GM18507 (cell line): ENCODE data around the gene CST3.
A peak's percentile ranks its signal among the peaks of the same experiment; 100 is the strongest.
"Not testable (repeated sequence)": the region's sequence is repeated elsewhere in the genome, so short reads cannot be mapped to it uniquely, and the experiment has no call there.

Source experiments
- DNase-seq: peaks from one replicate; pipeline ENCODE4 v3.0.0; 2011; ENCODE audit warnings: low read depth; ENCODE audit not compliant: insufficient read length; ENCODE audit errors: extremely low spot score
- FAIRE-seq: peaks from 2 replicates; lab custom pipeline; 2011; peaks lifted over from hg19 to GRCh38; lab: Jason Lieb, UNC

The CST3 gene

DNA sequence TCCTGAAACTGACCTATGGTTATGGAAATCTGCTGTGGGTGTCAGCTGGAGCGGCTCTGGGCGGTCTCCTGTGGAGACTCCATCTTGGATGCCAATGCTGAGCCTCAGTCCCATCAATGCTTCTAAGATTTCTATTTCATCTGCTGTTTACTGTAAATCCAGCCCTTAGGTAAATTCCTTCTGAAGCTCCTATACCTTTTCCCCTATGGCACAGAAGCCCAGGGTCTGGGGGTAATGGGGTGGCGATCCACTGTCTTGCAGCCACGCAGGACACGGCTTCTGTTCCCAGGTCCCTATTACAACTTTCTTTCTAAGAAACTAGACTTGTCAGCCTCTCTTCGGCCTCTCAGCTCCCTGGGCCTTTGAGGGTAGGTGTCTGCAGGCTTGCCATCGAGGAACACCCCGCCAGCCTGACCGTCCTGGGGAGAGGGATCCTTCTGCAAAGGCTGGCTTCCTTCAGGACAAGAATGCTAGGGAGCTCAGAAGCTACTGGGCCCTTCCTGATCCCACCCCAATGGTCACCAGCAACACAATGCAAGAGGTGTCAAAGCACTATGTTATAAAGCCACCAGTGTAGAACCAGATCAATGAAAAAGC, 6.4 kb downstream of the CST3 start:
- FAIRE-seq (no peak), DNase-seq (no peak)

DNA sequence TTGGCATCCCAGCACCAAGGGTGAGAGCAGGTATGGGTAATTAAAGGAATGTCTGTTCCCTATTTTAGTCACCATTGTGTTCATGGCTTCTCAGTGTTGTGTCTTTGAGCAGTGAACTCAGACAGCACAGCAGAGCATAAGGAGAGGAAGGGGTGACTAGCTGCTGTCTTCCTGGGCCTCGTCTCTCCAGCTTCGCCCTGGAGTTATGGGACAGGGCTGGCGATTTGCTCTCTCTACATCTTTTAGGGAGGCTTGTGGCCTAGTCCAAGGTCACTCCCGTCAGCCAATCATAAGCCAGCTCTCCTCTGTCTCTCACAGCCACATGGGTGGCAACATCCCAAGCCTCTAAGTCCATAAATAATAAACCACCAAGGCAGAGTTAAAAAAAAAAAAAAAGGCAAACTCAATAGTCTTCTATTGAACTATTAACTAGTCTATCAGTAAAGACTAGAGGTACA, 7.3 kb downstream of the CST3 start:
- no peak for DNase-seq
- FAIRE-seq, result no peak

- FAIRE-seq (no peak), DNase-seq (no peak)
Observed at GRCh38 chr20:23629542-23630391, 8.0 kb downstream of the CST3 start.

GRCh38 chr20:23629017-23629541, 8.7 kb downstream of the CST3 start:
- no peak for FAIRE-seq
- DNase-seq, result no peak

GRCh38 chr20:23628402-23629016, 9.2 kb downstream of the CST3 start:
- FAIRE-seq (no peak), DNase-seq (no peak)

DNA sequence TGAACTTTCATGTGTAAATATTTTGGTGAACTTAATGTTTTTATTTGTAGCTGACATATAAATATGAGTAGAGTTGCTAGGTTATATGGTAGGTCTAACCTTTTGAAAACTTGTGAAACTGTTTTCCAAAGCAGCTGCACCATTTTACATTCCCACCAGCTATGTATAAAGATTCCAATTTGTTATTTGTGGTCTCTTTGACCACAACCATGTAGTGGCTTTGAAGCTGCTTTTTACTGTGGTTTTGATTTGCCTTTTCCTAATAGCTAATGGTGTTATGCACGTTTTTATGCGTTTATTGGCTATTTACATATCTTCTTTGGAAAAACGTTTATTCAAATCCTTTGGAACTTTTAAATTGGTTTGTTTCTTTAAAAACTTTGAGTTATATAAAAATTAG, 10.3 kb downstream of the CST3 start:
- no peak for FAIRE-seq
- DNase-seq, result no peak

DNA sequence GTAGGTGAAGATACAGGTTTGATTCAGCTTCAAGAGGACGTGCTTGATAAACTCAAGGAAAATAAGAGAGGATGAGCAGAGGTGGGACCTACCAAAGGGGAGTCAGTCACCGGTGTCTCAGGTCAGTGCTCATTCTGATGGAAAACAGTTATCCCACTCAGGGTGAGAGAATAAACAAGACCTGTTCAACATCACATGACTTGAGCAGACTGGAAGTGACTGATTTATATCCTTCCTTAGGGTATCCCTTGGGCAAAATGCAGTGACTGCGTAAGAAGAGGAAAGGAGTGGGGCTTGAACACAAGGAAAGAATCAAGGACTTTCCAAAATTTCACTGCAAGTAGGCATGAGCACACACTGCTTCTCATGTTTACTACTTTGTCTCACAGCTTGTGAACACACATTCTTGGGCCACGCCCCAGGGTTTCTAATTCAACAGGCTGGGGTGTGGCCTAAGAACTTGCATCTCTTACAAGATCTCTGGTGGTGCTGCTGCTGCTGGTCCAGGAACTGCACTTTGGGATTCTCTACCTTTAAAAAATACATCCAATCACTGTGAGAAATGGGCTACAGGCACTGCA, 11.6 kb downstream of the CST3 start:
- no peak for DNase-seq
- FAIRE-seq, result no peak

DNA sequence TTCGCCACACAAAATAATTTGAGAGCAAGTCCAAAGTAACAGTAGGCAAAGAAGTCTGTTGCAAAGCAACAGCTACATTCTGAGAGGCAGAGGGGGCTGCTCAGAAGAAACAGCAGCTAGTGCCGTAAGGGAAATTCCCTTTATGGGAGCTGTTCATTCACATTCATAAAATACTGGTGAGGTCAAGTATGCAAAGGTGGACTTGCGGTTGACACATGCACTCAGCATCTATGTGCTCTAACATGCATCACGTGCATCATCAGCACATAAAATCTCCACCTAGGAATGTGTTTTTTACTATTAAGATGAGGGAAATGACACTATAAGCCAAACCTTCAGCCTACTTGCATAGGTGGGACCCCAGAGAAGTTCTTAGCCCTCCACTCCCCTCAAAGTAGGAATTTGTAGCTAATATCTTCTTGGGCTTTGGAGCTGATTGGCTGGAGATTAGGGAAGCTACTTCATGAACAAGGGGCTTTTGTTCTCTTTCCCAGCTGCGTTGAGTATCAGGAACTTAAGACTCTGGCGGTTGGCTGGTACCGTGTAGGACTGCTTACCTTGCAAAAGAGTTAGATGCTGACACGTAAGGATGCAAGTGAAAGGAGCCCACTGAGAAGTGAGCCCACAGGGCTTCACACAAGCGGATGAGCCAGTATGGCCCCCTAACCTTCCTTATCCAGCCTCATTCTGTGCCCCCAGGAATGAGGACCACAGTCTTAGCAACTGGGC, 12.4 kb downstream of the CST3 start:
- DNase-seq, result no peak
- FAIRE-seq, result peak; percentile 21

DNA sequence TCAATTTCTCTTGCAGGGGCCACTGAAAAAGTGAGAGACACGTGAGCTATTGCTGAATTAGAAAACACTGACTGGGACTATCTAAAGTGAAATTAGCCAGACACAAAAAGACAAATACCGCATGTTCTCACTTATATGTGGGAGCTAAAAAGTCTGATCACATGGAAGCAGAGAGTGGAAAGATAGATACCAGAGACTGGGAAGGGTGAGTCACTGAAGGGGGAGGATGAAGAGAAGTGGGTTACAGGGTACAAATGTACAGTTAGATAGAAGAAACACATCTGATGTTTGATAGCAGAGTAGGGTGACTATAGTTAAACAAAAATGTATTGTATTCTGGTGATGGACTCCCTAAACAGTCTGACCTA, 13.4 kb downstream of the CST3 start:
- no peak for DNase-seq
- no peak for FAIRE-seq

- FAIRE-seq, result no peak
- DNase-seq, result no peak
Observed at GRCh38 chr20:23623666-23624323, 14.0 kb downstream of the CST3 start.

DNA sequence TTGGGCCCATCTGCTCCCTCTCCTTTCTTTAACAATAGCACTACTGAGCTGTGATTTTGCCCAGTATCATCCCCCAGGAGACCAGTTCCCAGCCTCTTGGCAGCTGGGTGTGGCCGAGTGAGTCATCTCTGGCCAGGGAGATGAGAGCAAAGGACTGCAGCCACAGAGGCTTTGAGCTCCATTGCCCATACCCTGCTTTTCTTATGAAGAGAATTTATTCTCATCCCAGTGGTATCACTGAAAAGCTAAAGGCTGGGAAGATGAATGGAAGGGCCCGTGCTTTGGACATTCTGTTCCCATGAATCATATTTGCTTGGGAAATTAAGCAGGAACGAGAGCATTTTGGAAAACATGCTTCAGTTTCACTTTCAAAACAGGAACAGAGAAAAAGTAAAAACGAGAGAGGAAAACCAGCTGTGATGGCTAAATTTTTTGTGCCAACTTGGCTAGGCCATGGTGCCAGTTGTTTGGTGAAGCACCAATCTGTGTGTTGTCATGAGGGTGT, 14.9 kb downstream of the CST3 start:
- FAIRE-seq (peak; percentile 29), DNase-seq (no peak)

DNA sequence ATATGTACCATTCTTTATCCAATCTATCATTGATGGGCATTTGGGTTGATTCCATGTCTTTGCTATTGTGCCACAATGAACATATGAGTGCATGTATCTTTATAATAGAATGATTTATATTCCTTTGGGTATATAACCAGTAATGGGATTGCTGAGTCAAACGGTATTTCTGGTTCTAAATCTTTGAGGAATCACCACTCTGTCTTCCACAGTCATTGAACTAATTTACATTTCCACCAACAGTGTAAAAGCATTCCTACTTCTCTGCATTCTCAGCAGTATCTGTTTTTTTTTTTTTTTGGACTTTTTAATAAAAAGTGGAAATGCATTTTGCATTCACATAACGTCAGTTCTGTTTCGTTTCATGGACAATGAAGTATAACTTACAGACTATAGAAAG, 15.4 kb downstream of the CST3 start:
- not testable (repeated sequence) for DNase-seq, FAIRE-seq

DNA sequence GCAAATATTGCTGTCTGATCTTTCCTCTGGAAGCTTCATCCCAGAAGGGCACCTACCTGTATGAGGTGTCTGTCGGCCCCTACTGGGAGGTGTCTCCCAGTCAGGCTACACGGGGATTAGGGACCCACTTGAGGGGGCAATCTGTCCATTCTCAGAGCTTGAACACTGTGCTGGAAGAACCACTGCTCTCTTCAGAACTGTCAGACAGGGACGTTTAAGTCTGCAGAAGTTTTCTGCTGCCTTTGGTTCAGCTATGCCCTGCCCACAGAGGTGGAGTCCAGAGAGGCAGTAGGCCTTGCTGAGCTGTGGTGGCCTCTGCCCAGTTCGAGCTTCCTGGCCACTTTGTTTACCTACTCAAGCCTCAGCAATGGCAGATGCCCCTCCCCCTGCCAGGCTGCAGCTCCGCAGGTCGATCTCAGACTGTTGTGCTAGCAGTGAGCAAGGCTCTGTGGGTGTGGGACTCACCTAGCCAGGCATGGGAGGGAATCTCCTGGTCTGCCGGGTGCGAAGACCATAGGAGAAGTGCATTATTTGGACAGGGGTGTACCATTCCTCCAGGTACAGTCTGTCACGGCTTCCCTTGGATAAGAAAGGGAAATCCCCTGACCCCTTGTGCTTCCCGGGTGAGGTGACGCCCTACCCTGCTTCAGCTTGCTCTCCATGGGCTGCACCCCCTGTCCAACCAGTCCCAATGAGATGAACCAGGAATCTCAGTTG, 16.9 kb downstream of the CST3 start:
- not testable (repeated sequence) for FAIRE-seq

GRCh38 chr20:23614163-23614562, 23.6 kb downstream of the CST3 start:
- DNase-seq, result no peak
- FAIRE-seq, result no peak

More for the DNA sequence above, 16.9 kb downstream of the CST3 start:
- DNase-seq, result not testable (repeated sequence)

- FAIRE-seq (no peak), DNase-seq (no peak)
Observed at GRCh38 chr20:23613676-23614075, 24.1 kb downstream of the CST3 start.

DNA sequence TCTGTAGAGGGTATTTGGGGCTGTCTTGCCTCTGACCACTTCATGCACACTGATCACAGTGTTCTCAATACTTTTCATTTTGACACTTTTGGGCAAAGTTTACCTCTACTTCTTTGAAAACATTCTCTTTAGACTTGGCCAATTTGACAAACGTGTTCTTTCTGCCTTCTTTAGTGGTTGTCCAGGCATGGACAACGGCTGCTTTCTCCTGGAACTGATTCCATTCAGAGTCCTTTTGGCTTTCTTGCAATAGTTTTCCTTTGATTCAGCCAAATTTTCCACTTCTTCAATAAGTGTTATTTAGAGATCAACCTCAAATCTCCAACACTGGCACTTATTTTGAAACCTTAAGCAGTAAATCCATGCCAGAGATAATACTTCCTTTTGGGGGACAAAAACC, 25.4 kb downstream of the CST3 start:
- DNase-seq (no peak), FAIRE-seq (no peak)

DNA sequence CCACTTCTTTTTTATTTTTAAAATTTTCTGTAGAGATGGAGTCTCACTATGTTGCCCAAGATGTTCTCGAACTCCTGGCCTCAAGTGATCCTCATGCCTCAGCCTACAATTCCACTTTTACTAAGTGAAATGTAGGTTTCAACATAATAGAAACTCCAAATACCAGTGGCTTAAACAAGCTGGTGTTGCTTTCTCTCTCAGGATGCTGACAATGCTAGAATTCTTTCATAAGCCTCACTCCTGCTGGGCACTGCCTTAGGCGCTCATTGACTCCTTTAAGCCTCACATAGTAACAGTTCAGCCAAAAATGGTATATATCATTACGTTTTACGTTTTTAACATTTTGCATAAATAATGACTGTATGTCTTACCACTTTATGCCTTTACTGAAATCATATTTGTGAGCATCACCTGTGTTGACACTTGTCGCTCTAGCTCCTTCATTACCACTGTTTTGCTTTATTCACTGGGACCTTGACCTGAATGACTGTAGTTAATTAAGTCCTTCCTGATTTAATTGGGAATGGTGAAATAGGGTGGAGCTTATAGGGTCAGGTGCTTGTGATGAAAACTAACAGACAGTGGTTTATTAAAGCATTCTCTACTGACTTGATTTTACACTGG, 28.2 kb downstream of the CST3 start:
- no peak for DNase-seq
- no peak for FAIRE-seq
